Hepatocyte (in vitro differentiated cells): ENCODE results near the gene TBC1D20.

Experiments
- EZH2 ChIP-seq: fragments of 200-600 bp; sonication (generic); IDR thresholded peaks from 2 replicates; pipeline ENCODE4 v1.6.1; 2016; ENCODE audit warnings: antibody characterized with exemption, mild to moderate bottlenecking, borderline replicate concordance
- TF ChIP-seq, protein P1 (sequence below): fragments of 200-600 bp; sonication (generic); IDR thresholded peaks from 2 replicates; pipeline ENCODE4 v1.5.1; 2016; ENCODE audit warnings: antibody characterized with exemption, mild to moderate bottlenecking; ENCODE audit not compliant: poor library complexity

GRCh38 chr20:414161-414560 lies 48.2 kb downstream of the TBC1D20 start:
- TF ChIP-seq, protein P1, sequence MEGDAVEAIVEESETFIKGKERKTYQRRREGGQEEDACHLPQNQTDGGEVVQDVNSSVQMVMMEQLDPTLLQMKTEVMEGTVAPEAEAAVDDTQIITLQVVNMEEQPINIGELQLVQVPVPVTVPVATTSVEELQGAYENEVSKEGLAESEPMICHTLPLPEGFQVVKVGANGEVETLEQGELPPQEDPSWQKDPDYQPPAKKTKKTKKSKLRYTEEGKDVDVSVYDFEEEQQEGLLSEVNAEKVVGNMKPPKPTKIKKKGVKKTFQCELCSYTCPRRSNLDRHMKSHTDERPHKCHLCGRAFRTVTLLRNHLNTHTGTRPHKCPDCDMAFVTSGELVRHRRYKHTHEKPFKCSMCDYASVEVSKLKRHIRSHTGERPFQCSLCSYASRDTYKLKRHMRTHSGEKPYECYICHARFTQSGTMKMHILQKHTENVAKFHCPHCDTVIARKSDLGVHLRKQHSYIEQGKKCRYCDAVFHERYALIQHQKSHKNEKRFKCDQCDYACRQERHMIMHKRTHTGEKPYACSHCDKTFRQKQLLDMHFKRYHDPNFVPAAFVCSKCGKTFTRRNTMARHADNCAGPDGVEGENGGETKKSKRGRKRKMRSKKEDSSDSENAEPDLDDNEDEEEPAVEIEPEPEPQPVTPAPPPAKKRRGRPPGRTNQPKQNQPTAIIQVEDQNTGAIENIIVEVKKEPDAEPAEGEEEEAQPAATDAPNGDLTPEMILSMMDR, result no peak
- no peak for TF ChIP-seq EZH2
